Body of pancreas (tissue), 4 donors: ENCODE results near the gene GFRA1. TPM values are rescaled to one million over a fixed set of nuclear protein-coding genes. Genes with fewer than 3 reads are reported as not detected.

Source experiments
- ATAC-seq: fragments of 150-250 bp; one replicate; pipeline ENCODE4 v1.9.1; 2016
- DNase-seq, 4 donors: peaks; one replicate each; pipeline ENCODE4 v3.0.0-alpha.2; 2019
- H3K27ac ChIP-seq, 4 donors: fragments of 200-600 bp; sonication (generic); 1 replicate in 3 of 4; 2 replicates in 1 of 4; pipeline versions ENCODE4 v1.5.1 to v1.6.1; 2016 to 2019; ENCODE audit warnings: mild to moderate bottlenecking in 1 of 4, mixed read lengths in 1 of 4, moderate library complexity in 1 of 4
- H3K27me3 ChIP-seq, 2 donors: fragments of 200-600 bp; sonication (generic); one replicate each; pipeline ENCODE4 v1.6.0; 2016; ENCODE audit warnings: mild to moderate bottlenecking in 1 of 2
- H3K36me3 ChIP-seq, 2 donors: fragments of 200-600 bp; sonication (generic); replicated peaks in 1 of 2; 2 replicates each; pipeline ENCODE4 v1.5.1; 2016; ENCODE audit warnings: low read depth in 2 of 2; ENCODE audit not compliant: insufficient read depth in 1 of 2
- H3K4me1 ChIP-seq: fragments of 200-600 bp; sonication (generic); one replicate; pipeline ENCODE4 v1.6.0; 2016
- H3K4me3 ChIP-seq, 2 donors: fragments of 200-600 bp; sonication (generic); 1 replicate in 1 of 2; 2 replicates in 1 of 2; pipeline ENCODE4 v1.5.1; 2016 to 2019
- H3K9me3 ChIP-seq, 3 donors: fragments of 200-600 bp; sonication (generic); 1 replicate in 2 of 3; 2 replicates in 1 of 3; pipeline ENCODE4 v1.5.1; 2016
- POLR2A ChIP-seq, 3 donors: fragments of 450-650 bp; IDR thresholded peaks; one replicate each; pipeline ENCODE4 v1.6.1; 2016; ENCODE audit warnings: antibody characterized with exemption in 3 of 3, mild to moderate bottlenecking in 2 of 3
- WGBS, 2 donors: methylation state at CpG; one replicate each; pipeline ENCODE4 v1.1.5; 2017; 5-methylcytosine and 5-hydroxymethylcytosine counted together
- intact Hi-C: fragments of 100-400 bp; cut with DNase I; formaldehyde crosslinking; loops from one replicate; pipeline ENCODE4 v1.15.1; 2023
- total RNA-seq, 2 donors: library from RNA; depleted of rRNA; stranded (reverse); fragments of >200 nt; gene quantifications; one replicate each; pipeline ENCODE4 v1.1.0, GENCODE V29; 2016
- TF ChIP-seq, protein P1 (sequence below), 7 experiments: fragments of 450-650 bp in 4 of 7; fragments of 200-600 bp in 3 of 7; sonication (generic) in 3 of 7; IDR thresholded peaks; one replicate each; pipeline ENCODE4 v1.5.1; 2016 to 2019; ENCODE audit warnings: antibody characterized with exemption in 7 of 7

Gene GFRA1
- total RNA-seq, 2 donors from 2014 or later, result 4.2 to 6.9 TPM

- intact Hi-C loops, result no loop called here
- TF ChIP-seq, protein P1, sequence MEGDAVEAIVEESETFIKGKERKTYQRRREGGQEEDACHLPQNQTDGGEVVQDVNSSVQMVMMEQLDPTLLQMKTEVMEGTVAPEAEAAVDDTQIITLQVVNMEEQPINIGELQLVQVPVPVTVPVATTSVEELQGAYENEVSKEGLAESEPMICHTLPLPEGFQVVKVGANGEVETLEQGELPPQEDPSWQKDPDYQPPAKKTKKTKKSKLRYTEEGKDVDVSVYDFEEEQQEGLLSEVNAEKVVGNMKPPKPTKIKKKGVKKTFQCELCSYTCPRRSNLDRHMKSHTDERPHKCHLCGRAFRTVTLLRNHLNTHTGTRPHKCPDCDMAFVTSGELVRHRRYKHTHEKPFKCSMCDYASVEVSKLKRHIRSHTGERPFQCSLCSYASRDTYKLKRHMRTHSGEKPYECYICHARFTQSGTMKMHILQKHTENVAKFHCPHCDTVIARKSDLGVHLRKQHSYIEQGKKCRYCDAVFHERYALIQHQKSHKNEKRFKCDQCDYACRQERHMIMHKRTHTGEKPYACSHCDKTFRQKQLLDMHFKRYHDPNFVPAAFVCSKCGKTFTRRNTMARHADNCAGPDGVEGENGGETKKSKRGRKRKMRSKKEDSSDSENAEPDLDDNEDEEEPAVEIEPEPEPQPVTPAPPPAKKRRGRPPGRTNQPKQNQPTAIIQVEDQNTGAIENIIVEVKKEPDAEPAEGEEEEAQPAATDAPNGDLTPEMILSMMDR (IDR thresholded peaks at IDR 0.05), result no peak
- no peak for TF ChIP-seq POLR2A (IDR thresholded peaks at IDR 0.05)
- no peak overlapping the region for H3K4me3 ChIP-seq
- no peaks in the 10 kb centered on the region for H3K27me3 ChIP-seq
- H3K27ac ChIP-seq, result no peak overlapping the region
- DNase-seq (no peak), ATAC-seq (no peak)
- WGBS, 2 donors, result 80 to 87% methylated on average over 11 of the region's 11 CpGs
- H3K4me1 ChIP-seq, result peaks cover 12% of the 10 kb centered on the region
- H3K36me3 ChIP-seq, result no peaks in the 10 kb centered on the region
- no peaks in the 10 kb centered on the region for H3K9me3 ChIP-seq
Measured at GRCh38 chr10:116111483-116112095, 161.4 kb downstream of the GFRA1 start.

DNA sequence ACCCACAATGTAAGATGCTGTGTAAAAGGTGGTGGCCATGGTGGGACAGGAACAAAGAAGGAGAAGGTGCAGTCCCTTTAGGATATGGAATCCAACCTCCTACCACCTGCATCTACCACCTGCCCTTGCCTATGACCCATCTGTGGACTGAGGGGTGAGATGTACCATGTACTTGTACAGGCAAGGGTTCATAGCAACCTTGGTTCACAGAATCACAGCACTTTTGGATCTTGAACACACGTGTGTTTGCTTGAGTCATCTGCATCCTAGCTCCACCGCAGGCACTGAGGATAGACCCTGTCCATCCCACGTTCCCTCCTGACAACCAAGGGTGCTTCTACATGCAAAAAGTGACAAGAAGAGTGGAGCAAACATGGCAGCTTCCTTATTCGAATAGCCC, 162.3 kb downstream of the GFRA1 start:
- no peak overlapping the region for H3K27ac ChIP-seq
- H3K9me3 ChIP-seq, result no peaks in the 10 kb centered on the region
- no peak for TF ChIP-seq POLR2A (IDR thresholded peaks at IDR 0.05)
- TF ChIP-seq, protein P1 (IDR thresholded peaks at IDR 0.05), result no peak
- no peak for DNase-seq
- H3K36me3 ChIP-seq, result no peaks in the 10 kb centered on the region
- intact Hi-C loops, result no loop called here
- 78 to 94% methylated on average over 4 of the region's 4 CpGs for WGBS, 2 donors
- no peak overlapping the region for H3K4me3 ChIP-seq
- peaks cover 12% of the 10 kb centered on the region for H3K4me1 ChIP-seq
- no peak for ATAC-seq
- H3K27me3 ChIP-seq, result no peaks in the 10 kb centered on the region

- WGBS, 2 donors, result 97 to 100% methylated on average over 2 of the region's 2 CpGs
- ATAC-seq, result no peak
- Histone ChIP-seq H3K9me3 (no peaks in the 10 kb centered on the region), H3K4me3 (no peak overlapping the region), H3K36me3 (no peaks in the 10 kb centered on the region), H3K4me1 (peaks cover 12% of the 10 kb centered on the region), H3K27ac (no peak overlapping the region), H3K27me3 (no peaks in the 10 kb centered on the region)
- DNase-seq, result no peak
- intact Hi-C loops, result no loop called here
- TF ChIP-seq, protein P1 (IDR thresholded peaks at IDR 0.05), result no peak
- TF ChIP-seq POLR2A (IDR thresholded peaks at IDR 0.05), result no peak
Measured at GRCh38 chr10:116109881-116110280, 163.1 kb downstream of the GFRA1 start.

GRCh38 chr10:116109481-116109880, 163.5 kb downstream of the GFRA1 start:
- WGBS, 2 donors, result 95 to 96% methylated on average over 5 to 8 of the region's 8 CpGs
- no peak for ATAC-seq
- Histone ChIP-seq H3K4me1 (peaks cover 12% of the 10 kb centered on the region), H3K9me3 (no peaks in the 10 kb centered on the region), H3K4me3 (no peak overlapping the region), H3K36me3 (no peaks in the 10 kb centered on the region), H3K27ac (no peak overlapping the region), H3K27me3 (no peaks in the 10 kb centered on the region)
- TF ChIP-seq, protein P1 (IDR thresholded peaks at IDR 0.05), result no peak
- no peak for TF ChIP-seq POLR2A (IDR thresholded peaks at IDR 0.05)
- DNase-seq, result no peak
- intact Hi-C loops, result no loop called here

DNA sequence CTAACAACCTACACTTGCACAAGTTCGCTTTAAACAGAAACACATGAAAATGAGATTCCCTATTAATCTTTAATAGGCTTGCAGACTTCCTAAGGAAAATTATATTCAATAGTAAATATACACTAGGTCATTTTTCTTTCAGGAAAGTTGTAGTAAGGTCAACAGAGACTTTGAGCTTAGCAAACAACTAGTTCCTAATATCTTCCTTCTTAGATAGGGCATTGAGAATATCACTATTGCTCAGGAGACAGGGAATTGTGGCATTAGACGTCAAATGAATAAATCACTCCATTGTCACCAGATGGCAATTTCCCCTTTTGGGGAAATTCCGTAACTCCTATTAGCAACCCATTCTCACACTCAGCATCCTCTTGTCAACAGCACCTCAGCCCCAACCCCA, 164.9 kb downstream of the GFRA1 start:
- Histone ChIP-seq H3K36me3 (no peaks in the 10 kb centered on the region), H3K4me3 (no peak overlapping the region), H3K9me3 (no peaks in the 10 kb centered on the region), H3K27me3 (no peaks in the 10 kb centered on the region), H3K27ac (no peak overlapping the region), H3K4me1 (peaks cover 12% of the 10 kb centered on the region)
- ATAC-seq (no peak), DNase-seq (no peak)
- intact Hi-C loops, result no loop called here
- no peak for TF ChIP-seq POLR2A (IDR thresholded peaks at IDR 0.05)
- TF ChIP-seq, protein P1 (IDR thresholded peaks at IDR 0.05), result no peak
- 11 to 13% methylated on average over 3 of the region's 3 CpGs for WGBS, 2 donors
